GM12865 (cell line): ENCODE results near the gene ADAMTS3.
A peak's percentile ranks its signal among the peaks of the same experiment; 100 is the strongest.

Experiments used
- DNase-seq: peaks from one replicate; pipeline ENCODE4 v3.0.0; 2010; ENCODE audit warnings: low read depth
- H3K4me3 ChIP-seq: 2 replicates; pipeline ENCODE4 v1.5.1; 2011; ENCODE audit warnings: mild to moderate bottlenecking, low read depth, low read length, control low read depth
- TF ChIP-seq, protein P1 (sequence below): IDR thresholded peaks from 2 replicates; pipeline ENCODE4 v1.5.1; 2011; ENCODE audit warnings: low read length, control low read depth, low read depth, inconsistent platforms; ENCODE audit not compliant: insufficient read depth; ENCODE audit errors: missing control alignments

ADAMTS3 gene

DNA sequence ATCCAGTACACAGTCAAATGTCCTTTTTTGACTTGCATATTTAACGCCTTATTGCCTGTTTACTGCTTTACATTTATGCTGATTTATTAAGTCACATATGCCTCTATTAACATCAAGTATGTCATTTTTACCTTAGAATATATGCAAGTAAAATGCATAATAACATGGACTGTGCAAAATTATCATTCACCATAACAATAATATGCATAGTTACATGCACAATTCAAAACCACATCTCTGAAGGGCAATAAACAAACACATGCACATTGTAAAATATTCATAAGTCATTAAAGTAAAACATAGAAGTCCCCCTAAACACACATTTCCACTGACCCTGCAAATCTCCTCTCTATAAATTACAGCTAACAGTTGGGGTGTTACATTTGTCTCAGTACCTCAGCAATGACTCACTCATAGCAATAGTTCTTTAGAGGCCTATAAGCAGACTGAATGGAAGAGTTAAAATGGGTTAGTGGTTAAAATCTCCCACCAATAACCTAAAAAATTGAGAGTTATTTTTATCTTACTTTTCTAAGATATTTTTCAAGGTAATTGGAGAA lies 61.1 kb downstream of the ADAMTS3 start:
- TF ChIP-seq, protein P1, sequence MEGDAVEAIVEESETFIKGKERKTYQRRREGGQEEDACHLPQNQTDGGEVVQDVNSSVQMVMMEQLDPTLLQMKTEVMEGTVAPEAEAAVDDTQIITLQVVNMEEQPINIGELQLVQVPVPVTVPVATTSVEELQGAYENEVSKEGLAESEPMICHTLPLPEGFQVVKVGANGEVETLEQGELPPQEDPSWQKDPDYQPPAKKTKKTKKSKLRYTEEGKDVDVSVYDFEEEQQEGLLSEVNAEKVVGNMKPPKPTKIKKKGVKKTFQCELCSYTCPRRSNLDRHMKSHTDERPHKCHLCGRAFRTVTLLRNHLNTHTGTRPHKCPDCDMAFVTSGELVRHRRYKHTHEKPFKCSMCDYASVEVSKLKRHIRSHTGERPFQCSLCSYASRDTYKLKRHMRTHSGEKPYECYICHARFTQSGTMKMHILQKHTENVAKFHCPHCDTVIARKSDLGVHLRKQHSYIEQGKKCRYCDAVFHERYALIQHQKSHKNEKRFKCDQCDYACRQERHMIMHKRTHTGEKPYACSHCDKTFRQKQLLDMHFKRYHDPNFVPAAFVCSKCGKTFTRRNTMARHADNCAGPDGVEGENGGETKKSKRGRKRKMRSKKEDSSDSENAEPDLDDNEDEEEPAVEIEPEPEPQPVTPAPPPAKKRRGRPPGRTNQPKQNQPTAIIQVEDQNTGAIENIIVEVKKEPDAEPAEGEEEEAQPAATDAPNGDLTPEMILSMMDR: no peak
- DNase-seq: no peak

DNA sequence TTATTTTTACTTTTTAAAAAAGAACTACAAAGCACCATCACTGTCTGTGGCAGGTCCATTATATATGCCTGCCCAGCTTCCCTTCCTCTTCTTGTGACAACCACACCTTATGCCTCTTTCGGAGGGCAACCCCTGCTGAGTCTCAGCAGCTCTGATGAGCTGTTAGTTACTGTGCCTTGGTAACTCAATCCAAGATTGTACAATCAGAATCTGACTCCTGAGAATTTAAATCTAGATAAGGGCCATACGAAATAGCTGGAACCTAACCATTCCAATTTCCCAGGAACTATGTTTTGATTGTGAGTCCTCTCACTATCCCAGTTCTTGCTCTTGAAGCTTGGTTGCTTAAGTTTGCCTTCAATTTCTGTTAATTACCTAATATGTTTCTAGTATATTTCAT lies 61.9 kb downstream of the ADAMTS3 start:
- no peak for DNase-seq
- no peak overlapping the region for H3K4me3 ChIP-seq
- TF ChIP-seq, protein P1: no peak

More for the DNA sequence above, 61.1 kb downstream of the ADAMTS3 start:
- H3K4me3 ChIP-seq: no peak overlapping the region

DNA sequence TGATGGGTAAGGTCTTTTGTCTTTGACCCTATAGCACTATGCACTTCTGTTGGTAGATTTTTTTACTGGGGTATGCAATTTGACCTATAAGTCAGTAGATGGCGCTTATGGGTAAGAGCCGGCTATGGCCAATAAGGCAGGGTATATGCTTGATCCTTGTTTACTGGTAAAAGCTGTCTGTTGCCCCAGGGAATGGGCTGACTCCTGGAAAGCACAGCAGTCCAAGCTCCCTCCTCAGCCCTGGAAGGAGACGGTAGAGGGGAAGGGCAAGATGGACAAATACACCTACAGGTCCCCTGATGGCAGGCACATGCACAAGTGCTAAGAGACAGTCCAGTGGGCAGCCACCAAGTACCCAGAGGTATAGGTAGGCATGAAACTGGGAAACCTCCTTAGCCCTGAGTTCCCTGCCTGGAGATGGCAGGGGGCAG lies 63.7 kb downstream of the ADAMTS3 start:
- DNase-seq: peak; percentile 41
- no peak overlapping the region for H3K4me3 ChIP-seq
- TF ChIP-seq, protein P1: peak; percentile 60

DNA sequence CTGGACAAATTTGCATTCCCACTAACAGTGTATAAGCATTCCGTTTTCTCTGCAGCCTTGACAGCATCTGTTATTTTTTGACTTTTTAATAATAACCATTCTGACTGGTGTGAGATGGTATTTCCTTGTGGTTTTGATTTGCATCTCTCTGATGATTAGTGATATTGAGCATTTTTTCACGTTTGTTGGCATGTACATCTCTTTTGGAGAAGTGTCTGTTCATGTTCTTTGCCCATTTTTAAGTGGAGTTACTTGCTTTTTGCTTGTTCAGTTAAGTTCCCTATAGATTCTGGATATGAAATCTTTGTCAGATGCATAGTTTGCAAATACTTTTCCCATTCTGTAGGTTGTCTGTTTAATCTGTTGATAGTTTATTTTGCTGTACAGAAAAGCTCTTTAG lies 68.8 kb downstream of the ADAMTS3 start:
- H3K4me3 ChIP-seq: no peak overlapping the region
- TF ChIP-seq, protein P1: no peak
- DNase-seq: no peak

DNA sequence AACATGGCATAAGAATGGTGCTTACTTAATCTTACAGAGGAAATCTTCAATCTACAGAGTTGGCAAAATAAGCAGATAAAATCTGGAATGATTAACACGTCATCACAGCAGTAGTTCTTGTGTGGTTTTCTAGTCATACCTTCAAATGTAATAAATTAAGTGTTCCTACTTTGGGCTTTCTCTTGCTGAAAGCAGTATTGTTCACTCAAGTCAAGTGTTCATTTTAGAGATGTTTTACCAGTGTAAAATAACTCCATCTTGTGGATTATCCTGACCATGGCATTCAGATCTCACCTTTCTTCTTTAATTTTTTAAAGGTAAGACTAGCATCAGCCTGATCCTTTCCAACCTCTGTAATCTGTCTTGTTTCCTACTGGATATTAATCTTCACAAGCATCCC lies 72.9 kb downstream of the ADAMTS3 start:
- TF ChIP-seq, protein P1: no peak
- DNase-seq: no peak

DNA sequence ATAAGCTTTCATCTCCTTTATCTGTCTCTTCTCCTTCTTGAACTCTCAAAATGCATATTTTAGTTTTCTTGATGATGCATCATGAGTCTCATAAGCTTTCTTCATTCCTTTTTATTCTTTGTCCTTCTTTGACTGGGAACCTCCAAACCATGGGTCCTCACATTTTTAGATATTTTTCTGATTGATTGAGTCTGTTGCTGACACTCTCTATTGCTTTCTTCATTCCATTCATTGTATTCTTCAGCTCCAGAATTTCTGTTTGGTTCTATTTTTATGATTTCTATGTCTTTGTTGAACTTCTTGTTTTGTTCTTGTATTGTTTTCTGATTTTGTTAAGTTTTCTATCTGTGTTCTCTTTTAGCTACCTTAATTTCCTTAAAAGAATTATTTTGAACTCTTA lies 74.9 kb downstream of the ADAMTS3 start:
- no peak overlapping the region for H3K4me3 ChIP-seq
- no peak for DNase-seq
- TF ChIP-seq, protein P1: no peak

More for the DNA sequence above, 72.9 kb downstream of the ADAMTS3 start:
- no peak overlapping the region for H3K4me3 ChIP-seq

DNA sequence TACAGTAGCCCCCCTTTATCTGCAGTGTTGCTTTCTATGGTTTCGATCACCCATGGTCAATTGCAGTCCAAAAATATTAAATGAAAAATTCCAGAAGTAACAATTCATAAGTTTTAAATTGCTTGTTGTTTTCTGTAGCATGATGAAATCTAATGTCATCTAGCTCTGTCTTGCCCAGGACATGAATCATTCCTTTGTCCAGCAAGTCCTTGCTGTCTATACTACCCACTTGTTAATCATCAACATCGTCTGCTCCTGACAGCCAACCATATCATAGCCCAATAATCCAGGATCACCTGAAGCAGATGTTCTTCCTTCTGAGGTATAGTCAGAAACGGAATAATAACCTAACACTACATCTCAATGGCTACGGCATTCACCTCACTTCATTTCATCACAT lies 79.8 kb downstream of the ADAMTS3 start:
- TF ChIP-seq, protein P1: no peak
- H3K4me3 ChIP-seq: no peak overlapping the region
- DNase-seq: no peak
